HG03439 (cell line): ENCODE results near the gene FAM72A.
"Not testable (repeated sequence)": the region's sequence is repeated elsewhere in the genome, so short reads cannot be mapped to it uniquely, and the experiment has no call there.

ENCODE experiments used
- ATAC-seq: cut with Tn5 transposase; IDR thresholded peaks from one replicate; pipeline ENCODE4 v1.9.1; 2021; ENCODE audit warnings: mild to moderate bottlenecking, moderate library complexity; ENCODE audit not compliant: unreplicated experiment

The FAM72A gene

GRCh38 chr1:206169794-206170193 is 32.8 kb downstream of the FAM72A start:
- ATAC-seq = not testable (repeated sequence)

GRCh38 chr1:206167350-206168029 is 35.1 kb downstream of the FAM72A start:
- ATAC-seq = not testable (repeated sequence)

GRCh38 chr1:206145771-206146290 is 56.8 kb downstream of the FAM72A start:
- ATAC-seq = no peak

- no peak for ATAC-seq
These were observed 58.0 kb downstream of the FAM72A start for GRCh38 chr1:206144605-206145004.

GRCh38 chr1:206143537-206144172 is 59.0 kb downstream of the FAM72A start:
- ATAC-seq = no peak

GRCh38 chr1:206142770-206143169 is 59.9 kb downstream of the FAM72A start:
- no peak for ATAC-seq

- no peak for ATAC-seq
These were observed 60.6 kb downstream of the FAM72A start for GRCh38 chr1:206142011-206142410.

- no peak for ATAC-seq
These were observed 66.4 kb downstream of the FAM72A start for GRCh38 chr1:206136241-206136640.
